Ramos (cell line): Measurements from ENCODE around the gene TNIP2.

ENCODE experiments used
- in situ Hi-C: fragments of 300-500 bp; cut with MboI; formaldehyde crosslinking; loops from one replicate; pipeline ENCODE4 v1.14.3; 2022; ENCODE audit warnings: low sequenced_read_pairs; ENCODE audit not compliant: unreplicated experiment

TNIP2 gene

GRCh38 chr4:2691952-2692435 is 64.1 kb downstream of the TNIP2 start:
- in situ Hi-C loops = no loop called here
